ENCODE measurements around the gene CSNK1E. TPM values are rescaled to one million over a fixed set of nuclear protein-coding genes. Genes with fewer than 3 reads are reported as not detected.

CSNK1E gene
- total RNA-seq, 1 experiment from 2014 or later = 178 TPM

DNA sequence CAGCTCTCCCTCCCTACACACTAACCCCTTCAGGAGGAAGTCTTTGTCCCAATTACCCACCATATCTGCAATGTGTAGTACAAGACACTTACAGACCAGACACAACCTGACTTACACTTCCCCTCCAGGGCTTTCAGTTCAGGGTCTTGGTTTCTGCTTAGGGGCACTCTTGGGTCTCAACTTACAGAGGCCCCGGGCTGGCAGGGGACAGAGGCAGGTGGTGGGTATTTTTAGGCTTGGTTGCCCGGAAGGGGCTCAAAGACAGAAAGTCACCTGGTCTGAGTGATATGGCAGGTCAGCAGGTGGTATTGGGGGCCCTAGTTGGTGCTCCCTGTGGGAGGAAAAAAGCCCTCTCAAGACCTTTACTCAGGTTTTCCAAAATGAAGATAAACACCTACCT is 41.1 kb downstream of the CSNK1E start:
- Mint-ChIP-seq H3K27me3 (ENCODE audit: unreplicated experiment) (no peaks in the 10 kb centered on the region), H3K4me3 (ENCODE audit: low read depth, unreplicated experiment) (no peak overlapping the region), H3K36me3 (ENCODE audit: insufficient read depth, unreplicated experiment) (peaks cover 21% of the 10 kb centered on the region), H3K9me3 (ENCODE audit: low read depth, unreplicated experiment) (no peaks in the 10 kb centered on the region), H3K27ac (ENCODE audit: unreplicated experiment) (no peak overlapping the region), H3K4me1 (ENCODE audit: low read depth, unreplicated experiment) (peaks cover 17% of the 10 kb centered on the region)
- TF ChIP-seq, protein P1, sequence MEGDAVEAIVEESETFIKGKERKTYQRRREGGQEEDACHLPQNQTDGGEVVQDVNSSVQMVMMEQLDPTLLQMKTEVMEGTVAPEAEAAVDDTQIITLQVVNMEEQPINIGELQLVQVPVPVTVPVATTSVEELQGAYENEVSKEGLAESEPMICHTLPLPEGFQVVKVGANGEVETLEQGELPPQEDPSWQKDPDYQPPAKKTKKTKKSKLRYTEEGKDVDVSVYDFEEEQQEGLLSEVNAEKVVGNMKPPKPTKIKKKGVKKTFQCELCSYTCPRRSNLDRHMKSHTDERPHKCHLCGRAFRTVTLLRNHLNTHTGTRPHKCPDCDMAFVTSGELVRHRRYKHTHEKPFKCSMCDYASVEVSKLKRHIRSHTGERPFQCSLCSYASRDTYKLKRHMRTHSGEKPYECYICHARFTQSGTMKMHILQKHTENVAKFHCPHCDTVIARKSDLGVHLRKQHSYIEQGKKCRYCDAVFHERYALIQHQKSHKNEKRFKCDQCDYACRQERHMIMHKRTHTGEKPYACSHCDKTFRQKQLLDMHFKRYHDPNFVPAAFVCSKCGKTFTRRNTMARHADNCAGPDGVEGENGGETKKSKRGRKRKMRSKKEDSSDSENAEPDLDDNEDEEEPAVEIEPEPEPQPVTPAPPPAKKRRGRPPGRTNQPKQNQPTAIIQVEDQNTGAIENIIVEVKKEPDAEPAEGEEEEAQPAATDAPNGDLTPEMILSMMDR (IDR thresholded peaks at IDR 0.05; ENCODE audit: unreplicated experiment) = no peak
- CTCF ChIA-PET = no interaction called here
- DNase-seq = no peak
- BruUV-seq (replicated peaks) = no TSS peak
- intact Hi-C loops (cut with micrococcal nuclease; ENCODE audit: unreplicated experiment) = no loop called here

DNA sequence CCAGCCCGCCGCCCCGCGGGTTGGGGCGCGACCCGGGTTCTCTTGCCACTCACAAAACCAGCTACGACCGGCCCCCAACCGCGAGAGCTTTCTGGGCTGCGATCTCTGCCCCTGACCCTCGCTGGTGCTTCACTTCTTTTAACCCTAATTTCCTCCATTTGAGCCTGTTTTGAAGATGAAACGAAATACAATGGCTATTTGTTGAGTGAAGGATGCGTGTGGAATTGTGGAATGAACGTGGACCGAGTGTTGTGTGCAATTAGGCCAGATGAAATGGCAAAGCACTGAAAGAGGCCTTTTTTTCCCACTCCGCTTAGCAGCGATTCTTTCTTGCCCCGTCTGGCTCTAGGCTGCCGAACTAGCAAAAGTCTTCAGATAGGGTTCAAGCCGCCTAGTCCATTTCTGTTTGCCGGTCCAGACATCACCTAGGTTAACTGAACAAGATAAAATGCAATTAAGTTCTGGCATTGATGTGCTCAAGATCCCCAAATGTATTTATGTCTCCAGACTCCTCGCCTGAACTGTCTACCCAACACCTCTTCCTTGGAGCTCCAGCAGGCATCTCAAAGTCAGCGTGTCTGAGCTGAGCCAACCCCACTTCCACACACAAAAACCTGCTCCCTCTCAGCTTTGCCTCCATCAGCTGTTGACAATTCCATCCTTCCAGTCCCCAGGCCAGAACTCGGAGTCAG is 44.0 kb downstream of the CSNK1E start:
- TF ChIP-seq, protein P1 (IDR thresholded peaks at IDR 0.05; ENCODE audit: unreplicated experiment) = no peak
- no TSS peak for BruUV-seq (replicated peaks)
- intact Hi-C loops (cut with micrococcal nuclease; ENCODE audit: unreplicated experiment) = no loop called here
- Mint-ChIP-seq H3K4me3 (ENCODE audit: low read depth, unreplicated experiment) (peak overlapping the region; percentile 94), H3K27ac (ENCODE audit: unreplicated experiment) (peak overlapping the region; percentile 96), H3K9me3 (ENCODE audit: low read depth, unreplicated experiment) (no peaks in the 10 kb centered on the region), H3K27me3 (ENCODE audit: unreplicated experiment) (no peaks in the 10 kb centered on the region), H3K4me1 (ENCODE audit: low read depth, unreplicated experiment) (peaks cover 29% of the 10 kb centered on the region), H3K36me3 (ENCODE audit: insufficient read depth, unreplicated experiment) (peaks cover 40% of the 10 kb centered on the region)
- CTCF ChIA-PET = no interaction called here
- no peak for DNase-seq

DNA sequence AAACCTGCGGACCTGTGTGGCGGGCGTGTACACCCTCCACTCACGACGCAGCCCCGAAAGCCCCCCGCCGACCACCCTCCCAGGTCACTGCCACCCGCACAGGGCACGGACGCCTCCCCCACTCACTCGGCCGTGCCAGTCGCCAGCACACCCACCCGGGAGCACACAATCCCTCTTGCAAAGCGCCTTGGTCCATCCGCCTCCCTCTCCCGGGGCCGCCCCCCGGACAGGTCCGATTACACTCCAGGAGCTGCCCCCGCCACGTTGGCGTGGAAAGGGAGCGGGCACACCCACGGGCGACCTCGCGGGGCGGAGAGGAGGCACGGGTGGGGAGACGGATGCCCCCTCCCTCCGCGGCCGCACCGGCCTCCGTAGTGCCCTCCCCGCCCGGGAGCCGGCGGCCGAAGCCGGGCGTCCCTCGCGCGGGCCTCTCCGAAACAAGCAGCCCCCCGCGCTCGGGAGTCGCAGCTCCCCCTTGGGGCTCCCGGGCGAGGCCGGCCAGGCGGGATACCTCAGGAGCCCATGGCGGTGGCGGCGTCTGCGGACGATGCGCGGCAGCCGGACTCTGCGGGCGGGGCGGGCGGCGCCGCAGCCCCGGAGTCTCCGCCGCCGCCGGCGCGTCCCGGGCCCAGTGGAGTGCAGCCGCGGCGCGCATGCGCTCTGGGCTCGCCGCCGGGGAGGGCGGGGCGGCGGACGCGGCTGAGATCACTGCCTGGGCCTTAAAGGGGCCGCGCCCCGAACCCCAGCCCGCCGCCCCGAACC is 44.7 kb downstream of the CSNK1E start, which contains the start of gene TMEM184B:
Gene TMEM184B, minus strand, starts transcription at position 638 of the 762 bp plus-strand sequence. CDS start 25,049 bp downstream, outside the sequence.
- H3K9me3 Mint-ChIP-seq (ENCODE audit: low read depth, unreplicated experiment) = no peaks in the 10 kb centered on the region
- no peaks in the 10 kb centered on the region for H3K27me3 Mint-ChIP-seq (ENCODE audit: unreplicated experiment)
- intact Hi-C loops (cut with micrococcal nuclease; ENCODE audit: unreplicated experiment) = no loop called here
- H3K4me1 Mint-ChIP-seq (ENCODE audit: low read depth, unreplicated experiment) = peaks cover 29% of the 10 kb centered on the region
- H3K4me3 Mint-ChIP-seq (ENCODE audit: low read depth, unreplicated experiment) = peak within 1 kb of the TSS; percentile 94
- H3K27ac Mint-ChIP-seq (ENCODE audit: unreplicated experiment) = peak within 1 kb of the TSS; percentile 96
- peak; percentile 87 for DNase-seq
- TF ChIP-seq, protein P1 (IDR thresholded peaks at IDR 0.05; ENCODE audit: unreplicated experiment) = no peak
- BruUV-seq (replicated peaks) = no TSS peak
- peaks cover 40% of the 10 kb centered on the region for H3K36me3 Mint-ChIP-seq (ENCODE audit: insufficient read depth, unreplicated experiment)
- CTCF ChIA-PET = no interaction called here

DNA sequence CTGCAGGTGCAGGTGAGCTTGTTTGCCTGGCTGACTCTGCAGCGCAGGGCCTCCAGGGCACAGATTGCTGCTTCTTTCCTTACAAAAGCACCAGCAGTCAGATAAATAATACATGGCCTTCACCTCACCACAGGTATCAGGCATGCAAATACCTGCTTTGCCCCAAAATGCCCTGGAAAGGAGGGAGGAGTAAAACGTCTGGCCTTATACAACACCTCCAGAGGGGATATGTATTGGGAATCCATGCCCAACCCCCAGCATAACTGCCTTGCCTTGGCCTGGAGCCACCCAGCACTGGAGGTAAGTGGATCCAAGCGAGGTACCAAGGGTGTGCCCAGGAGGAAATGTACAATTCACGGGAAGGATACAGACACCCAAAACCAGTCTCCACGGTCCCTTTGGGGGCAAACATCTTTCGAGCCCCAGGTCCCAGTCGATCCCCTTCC is 45.3 kb downstream of the CSNK1E start:
- BruUV-seq (replicated peaks) = no TSS peak
- Mint-ChIP-seq H3K4me1 (ENCODE audit: low read depth, unreplicated experiment) (peaks cover 29% of the 10 kb centered on the region), H3K36me3 (ENCODE audit: insufficient read depth, unreplicated experiment) (peaks cover 40% of the 10 kb centered on the region), H3K27ac (ENCODE audit: unreplicated experiment) (peak overlapping the region; percentile 47), H3K4me3 (ENCODE audit: low read depth, unreplicated experiment) (peak overlapping the region; percentile 94), H3K9me3 (ENCODE audit: low read depth, unreplicated experiment) (no peaks in the 10 kb centered on the region), H3K27me3 (ENCODE audit: unreplicated experiment) (no peaks in the 10 kb centered on the region)
- intact Hi-C loops (cut with micrococcal nuclease; ENCODE audit: unreplicated experiment) = no loop called here
- CTCF ChIA-PET = no interaction called here
- TF ChIP-seq, protein P1 (IDR thresholded peaks at IDR 0.05; ENCODE audit: unreplicated experiment) = no peak
- peak; percentile 51 for DNase-seq
